ENCODE data around the gene BLTP2.
"Not testable (repeated sequence)": the region's sequence is repeated elsewhere in the genome, so short reads cannot be mapped to it uniquely, and the experiment has no call there.

BLTP2 gene

GRCh38 chr17:28644787-28645575 lies at the start of gene BLTP2:
Gene BLTP2 (minus strand): TSS chr17:28645158. CDS start chr17:28645056, 102 bp downstream.
- peak; percentile 90 for DNase-seq

- DNase-seq: no peak
These were observed 48.9 kb upstream of the BLTP2 start for GRCh38 chr17:28693869-28694268.

GRCh38 chr17:28689011-28689410 lies 44.1 kb upstream of the BLTP2 start:
- DNase-seq: no peak

GRCh38 chr17:28688481-28688880 lies 43.5 kb upstream of the BLTP2 start:
- DNase-seq: no peak

GRCh38 chr17:28686296-28686695 lies 41.3 kb upstream of the BLTP2 start:
- no peak for DNase-seq

GRCh38 chr17:28685366-28685765 lies 40.4 kb upstream of the BLTP2 start:
- DNase-seq: no peak

- peak; percentile 69 for DNase-seq
These were observed 40.0 kb upstream of the BLTP2 start for GRCh38 chr17:28684963-28685362.

- DNase-seq: no peak
These were observed 37.7 kb upstream of the BLTP2 start for GRCh38 chr17:28682655-28683054.

GRCh38 chr17:28675980-28676379 lies 31.0 kb upstream of the BLTP2 start:
- DNase-seq: no peak

- DNase-seq: no peak
These were observed 30.5 kb upstream of the BLTP2 start for GRCh38 chr17:28675490-28675889.

- no peak for DNase-seq
These were observed 25.0 kb upstream of the BLTP2 start for GRCh38 chr17:28669918-28670317.

- DNase-seq: no peak
These were observed 22.9 kb upstream of the BLTP2 start for GRCh38 chr17:28667870-28668269.

- no peak for DNase-seq
These were observed 21.0 kb upstream of the BLTP2 start for GRCh38 chr17:28665994-28666393.

- no peak for DNase-seq
These were observed 18.8 kb upstream of the BLTP2 start for GRCh38 chr17:28663723-28664122.

GRCh38 chr17:28662527-28662829 lies 17.5 kb upstream of the BLTP2 start:
- no peak for DNase-seq

GRCh38 chr17:28661635-28662526 lies 16.9 kb upstream of the BLTP2 start, which contains the start of the genes SDF2 and SUPT6H:
Gene SDF2 (minus strand): TSS chr17:28661906. CDS start chr17:28661876, 30 bp downstream.
Gene SUPT6H (plus strand): TSS chr17:28662205. CDS start chr17:28673402, 11,197 bp downstream.
- peak; percentile 82 for DNase-seq

- DNase-seq: not testable (repeated sequence)
These were observed 14.5 kb upstream of the BLTP2 start for GRCh38 chr17:28659497-28659881.

GRCh38 chr17:28658766-28659496 lies 14.0 kb upstream of the BLTP2 start:
- DNase-seq: not testable (repeated sequence)

- not testable (repeated sequence) for DNase-seq
These were observed 13.4 kb upstream of the BLTP2 start for GRCh38 chr17:28658342-28658741.

GRCh38 chr17:28657756-28658155 lies 12.8 kb upstream of the BLTP2 start:
- DNase-seq: no peak

GRCh38 chr17:28655160-28655559 lies 10.2 kb upstream of the BLTP2 start:
- no peak for DNase-seq

- DNase-seq: no peak
These were observed 3.7 kb upstream of the BLTP2 start for GRCh38 chr17:28648698-28649097.
